ENCODE data around the gene MTMR4.
"Not testable (repeated sequence)": the region's sequence is repeated elsewhere in the genome, so short reads cannot be mapped to it uniquely, and the experiment has no call there.

Gene MTMR4

GRCh38 chr17:58491510-58492045 lies 22.9 kb downstream of the MTMR4 start:
- DNase-seq = no peak

DNA sequence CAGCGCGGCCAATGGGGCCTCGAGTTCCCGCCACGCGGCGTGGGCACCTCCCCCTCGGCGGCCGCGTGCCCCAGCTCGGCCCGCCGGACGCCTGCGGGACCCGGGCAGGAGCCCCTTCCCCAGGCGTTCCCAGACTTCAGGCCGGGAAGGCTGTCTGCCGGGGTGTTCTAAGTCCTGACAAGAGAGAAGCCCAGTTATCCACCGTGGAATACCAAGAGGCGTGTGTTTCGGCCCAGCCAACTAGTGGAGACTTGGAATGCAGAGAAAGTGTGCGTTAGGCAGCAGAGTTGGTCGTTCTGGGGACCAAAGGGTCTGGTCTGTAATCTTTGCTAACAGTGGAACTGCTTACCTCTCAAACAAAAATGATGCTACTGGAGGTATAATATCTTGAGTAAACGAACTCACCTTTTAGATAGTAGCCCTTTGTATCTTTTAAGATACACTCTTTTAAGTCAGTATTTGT lies 26.0 kb downstream of the MTMR4 start:
- DNase-seq = no peak

DNA sequence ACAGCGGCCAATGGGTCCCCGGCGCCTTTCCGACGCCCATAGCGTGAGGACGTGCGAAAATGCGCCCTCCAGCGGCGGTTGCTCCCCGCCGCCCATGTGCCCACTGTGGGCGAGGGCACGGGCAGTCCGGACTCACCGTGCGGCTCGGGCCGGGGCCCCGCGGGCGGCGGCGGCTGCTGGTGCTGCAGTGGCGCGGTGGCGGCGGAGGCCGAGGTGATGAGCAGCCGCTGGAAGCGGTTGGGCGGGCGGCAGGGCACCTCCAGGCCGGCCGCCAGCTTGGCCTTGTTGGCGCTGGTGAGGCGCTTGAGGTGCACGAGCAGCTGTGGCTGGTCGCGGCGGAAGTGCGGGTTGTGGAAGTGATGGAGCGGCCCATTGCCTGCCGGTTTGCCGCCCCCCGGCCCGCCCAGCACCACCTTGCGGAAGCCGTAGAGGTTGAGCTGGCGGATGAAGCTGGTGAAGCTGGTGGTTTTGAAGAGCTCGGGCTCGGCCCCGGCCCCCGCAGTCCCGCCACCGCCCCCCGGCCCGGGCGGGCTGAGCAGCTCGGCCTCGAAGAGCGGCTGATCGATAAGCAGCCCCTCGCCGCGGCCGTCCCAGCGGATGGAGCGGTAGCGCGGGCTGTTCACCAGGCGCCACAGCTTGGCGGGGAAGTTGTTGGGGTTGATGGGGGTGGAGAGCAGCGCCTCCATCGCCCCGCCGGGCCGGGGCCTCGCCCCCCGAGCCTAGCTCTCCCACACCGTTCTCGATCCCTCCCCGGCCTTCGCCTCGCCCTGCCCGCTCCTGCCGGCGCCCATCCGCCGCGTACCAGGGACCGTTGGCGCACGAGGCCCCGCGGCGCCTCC lies 26.6 kb downstream of the MTMR4 start, which contains the start of gene HSF5:
TSS of gene HSF5 (minus strand) at position 820 of the 839 bp plus-strand sequence. CDS start at position 686, 134 bp downstream.
- peak; percentile 76 for DNase-seq

GRCh38 chr17:58484600-58484999 lies 29.8 kb downstream of the MTMR4 start:
- no peak for DNase-seq

GRCh38 chr17:58481798-58482197 lies 32.6 kb downstream of the MTMR4 start:
- not testable (repeated sequence) for DNase-seq

DNA sequence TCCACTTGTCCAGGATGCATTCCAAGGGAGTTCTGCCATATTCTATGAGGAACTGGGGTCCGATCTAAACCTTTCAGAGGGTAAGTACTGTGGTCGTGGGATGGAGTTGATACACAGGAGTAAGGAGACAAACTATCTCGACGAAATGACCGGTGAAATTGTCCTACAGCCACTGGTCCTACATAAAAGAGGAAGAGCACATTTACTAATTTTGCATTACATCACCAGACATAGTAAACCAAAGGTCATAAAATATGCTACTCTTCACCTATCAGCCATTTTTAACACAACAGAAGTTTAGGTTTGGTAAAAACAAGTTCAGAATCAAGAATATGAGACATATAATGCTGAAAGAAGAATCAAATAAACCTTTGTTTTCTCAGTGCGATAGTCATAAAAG lies 34.3 kb downstream of the MTMR4 start:
- no peak for DNase-seq

- DNase-seq = no peak
Measured at GRCh38 chr17:58476812-58477211, 37.6 kb downstream of the MTMR4 start.

- DNase-seq = no peak
Measured at GRCh38 chr17:58475985-58476384, 38.5 kb downstream of the MTMR4 start.

DNA sequence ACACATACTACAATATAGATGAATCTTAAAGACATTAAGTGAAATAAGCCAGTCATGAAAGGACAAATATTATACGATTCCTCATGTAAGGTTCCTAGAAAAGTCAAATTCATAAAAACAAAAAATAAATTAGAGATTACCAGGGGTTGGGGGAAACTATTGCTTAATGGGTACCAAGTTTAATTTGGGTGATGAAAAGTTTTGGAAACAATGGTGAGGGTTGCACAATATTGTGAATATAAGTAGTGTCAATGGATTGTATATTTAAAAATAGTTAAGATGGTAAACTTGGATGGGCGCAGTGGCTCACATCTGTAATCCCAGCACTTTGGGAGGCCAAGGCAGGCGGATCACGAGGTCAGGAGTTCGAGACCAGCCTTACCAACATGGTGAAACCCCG lies 44.1 kb downstream of the MTMR4 start:
- DNase-seq = no peak

DNA sequence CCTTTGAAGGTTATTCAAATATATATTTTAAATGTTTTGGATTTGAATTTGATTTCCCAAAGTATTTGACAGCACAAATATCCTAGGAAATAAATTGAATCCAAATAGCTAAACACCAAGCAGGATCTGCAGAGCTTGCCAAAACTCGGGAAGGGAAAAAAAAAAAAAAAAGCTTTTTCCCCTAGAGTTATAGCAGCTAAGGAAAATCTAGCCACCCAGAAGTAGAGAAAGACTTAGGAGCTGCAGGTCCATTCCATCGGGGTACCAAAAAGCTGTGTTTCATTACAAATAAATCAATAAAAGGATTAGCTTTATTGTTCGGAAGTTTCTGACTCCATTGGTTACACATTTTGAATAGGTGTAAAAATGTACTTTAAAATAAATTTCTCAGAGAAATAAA lies 45.5 kb downstream of the MTMR4 start:
- no peak for DNase-seq

DNA sequence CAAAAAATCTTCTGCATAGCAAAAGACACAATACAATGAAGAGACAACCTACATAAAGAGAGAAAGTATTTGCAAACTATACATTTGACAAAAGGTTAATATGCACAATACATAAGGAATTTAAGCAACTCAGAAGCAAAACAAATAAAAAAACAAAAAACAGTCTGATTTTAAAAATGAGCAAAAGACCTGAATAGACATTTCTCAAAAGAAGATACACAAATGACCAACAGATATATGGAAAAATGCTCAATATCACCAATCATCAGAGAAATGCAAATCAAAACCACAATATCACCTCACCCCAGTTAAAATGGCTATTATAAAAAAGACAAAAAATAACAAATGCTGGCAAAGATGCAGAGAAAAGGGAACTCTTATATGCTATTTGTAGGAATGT lies 58.9 kb downstream of the MTMR4 start:
- DNase-seq = no peak

DNA sequence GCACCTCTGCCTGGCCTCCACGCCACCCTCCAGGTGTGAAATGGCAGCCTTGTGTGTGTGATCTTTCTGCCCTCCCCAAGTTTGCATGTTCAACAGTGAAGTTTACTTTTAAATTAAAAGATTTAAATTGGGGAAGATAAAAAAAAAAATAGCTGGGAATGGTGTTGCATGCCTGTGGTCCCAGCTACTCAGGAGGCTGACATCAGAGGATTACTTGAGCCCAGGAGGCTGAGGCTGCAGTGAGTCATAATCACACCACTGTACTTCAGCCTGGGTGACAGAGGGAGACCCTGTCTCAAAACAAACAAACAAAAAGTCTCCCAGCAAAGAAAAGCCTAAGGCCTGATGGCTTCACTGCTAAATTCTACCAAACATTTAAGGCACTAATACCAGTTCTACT lies 61.7 kb downstream of the MTMR4 start:
- no peak for DNase-seq

GRCh38 chr17:58447039-58447975 lies 67.1 kb downstream of the MTMR4 start:
- DNase-seq = peak; percentile 65

DNA sequence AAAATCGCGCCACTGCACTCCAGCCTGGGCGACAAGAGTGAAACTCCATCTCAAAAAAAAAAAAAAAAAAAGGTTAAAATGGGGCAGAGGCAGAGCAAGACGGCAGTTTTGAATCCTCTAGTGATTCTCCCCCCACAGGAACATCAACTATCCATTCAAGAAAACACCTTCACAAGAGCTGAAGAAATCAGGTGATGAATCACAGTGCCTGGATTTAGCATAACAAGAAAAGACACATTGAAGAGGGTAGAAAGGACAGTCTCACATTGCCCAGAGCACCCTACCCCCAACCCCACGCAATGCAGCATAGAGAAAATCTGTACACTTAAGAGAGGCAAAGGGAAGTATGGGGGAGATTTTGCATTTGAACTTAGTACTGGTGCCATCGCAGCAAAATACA lies 68.4 kb downstream of the MTMR4 start:
- DNase-seq = no peak

Data from activated naive CD4-positive, alpha-beta T cell treated with Interleukin-2 at 50 U/mL for 16 hours (primary cell).